Vagina (tissue), 2 donors: ENCODE data around the gene KAT7.

ENCODE experiments used
- CTCF ChIP-seq, 3 experiments: fragments of 450-650 bp in 2 of 3; fragments of 200-600 bp in 1 of 3; sonication (generic) in 1 of 3; IDR thresholded peaks; one replicate each; pipeline ENCODE4 v1.5.1; 2017 to 2019; ENCODE audit warnings: antibody characterized with exemption in 3 of 3, mild to moderate bottlenecking in 2 of 3, moderate library complexity in 2 of 3
- POLR2A ChIP-seq, 2 donors: fragments of 450-650 bp; IDR thresholded peaks; one replicate each; pipeline ENCODE4 v1.6.1; 2017; ENCODE audit warnings: antibody characterized with exemption in 2 of 2, mild to moderate bottlenecking in 2 of 2, moderate library complexity in 2 of 2
- POLR2AphosphoS5 ChIP-seq, 2 donors: sonication (generic); formaldehyde crosslinking; IDR thresholded peaks; one replicate each; pipeline ENCODE4 v1.9.0; 2017; ENCODE audit warnings: antibody characterized with exemption in 2 of 2, mild to moderate bottlenecking in 2 of 2, low read depth in 1 of 2; ENCODE audit not compliant: insufficient read depth in 1 of 2

GRCh38 chr17:49745175-49746139 is 43.0 kb upstream of the KAT7 start:
- TF ChIP-seq CTCF (IDR thresholded peaks at IDR 0.05) = no peak
- TF ChIP-seq POLR2AphosphoS5 (IDR thresholded peaks at IDR 0.05; ENCODE audit: insufficient read depth in 1 of 2, low read depth in 1 of 2) = no peak
- TF ChIP-seq POLR2A (IDR thresholded peaks at IDR 0.05) = no peak
